OCI-LY3 (cell line): Measurements from ENCODE around the gene NDUFA7.
A peak's percentile ranks its signal among the peaks of the same experiment; 100 is the strongest.
"Not testable (repeated sequence)": the region's sequence is repeated elsewhere in the genome, so short reads cannot be mapped to it uniquely, and the experiment has no call there.

Experiments
- H2AFZ ChIP-seq: fragments of 200-600, 300-600 bp; shearing (Covaris generic); 2 replicates; pipeline ENCODE4 v1.6.0; 2014; ENCODE audit warnings: antibody characterized with exemption, low read depth, low read length
- H3K27ac ChIP-seq: fragments of 200-600, 300-600 bp; sonication (generic); 2 replicates; pipeline ENCODE4 v1.5.1; 2014; ENCODE audit warnings: mild to moderate bottlenecking, low read length, moderate library complexity, mixed read lengths
- H3K27me3 ChIP-seq: fragments of 200-600, 300-600 bp; sonication (generic); 2 replicates; pipeline ENCODE4 v1.6.1; 2014; ENCODE audit warnings: low read depth, low read length, mixed read lengths
- H3K36me3 ChIP-seq: fragments of 200-600, 300-600 bp; sonication (generic); replicated peaks from 2 replicates; pipeline ENCODE3; 2014; ENCODE audit warnings: low read depth, low read length, mixed read lengths
- H3K4me1 ChIP-seq: fragments of 300-600, 200-600 bp; sonication (generic); 2 replicates; pipeline ENCODE4 v1.6.1; 2014; ENCODE audit warnings: low read length, mixed read lengths
- H3K4me2 ChIP-seq: fragments of 200-600, 300-600 bp; sonication (generic); 2 replicates; pipeline ENCODE4 v1.6.1; 2014; ENCODE audit warnings: low read length, mixed read lengths
- H3K4me3 ChIP-seq: fragments of 300-600, 200-600 bp; sonication (generic); 2 replicates; pipeline ENCODE4 v1.5.1; 2014; ENCODE audit warnings: antibody characterized with exemption, mild to moderate bottlenecking, low read length, moderate library complexity
- H3K79me2 ChIP-seq: fragments of 300-600, 200-600 bp; shearing (Covaris generic); 2 replicates; pipeline ENCODE4 v1.6.1; 2014; ENCODE audit warnings: mild to moderate bottlenecking, low read length, mixed read lengths
- H3K9ac ChIP-seq: fragments of 300-600, 200-600 bp; shearing (Covaris generic); 2 replicates; pipeline ENCODE4 v1.6.0; 2014; ENCODE audit warnings: mild to moderate bottlenecking, low read length, moderate library complexity
- H3K9me3 ChIP-seq: fragments of 200-600, 300-600 bp; shearing (Covaris generic); 2 replicates; pipeline ENCODE4 v1.6.1; 2014; ENCODE audit warnings: low read length, mixed read lengths; ENCODE audit not compliant: insufficient read depth
- H4K20me1 ChIP-seq: fragments of 200-600, 300-600 bp; sonication (generic); 2 replicates; pipeline ENCODE4 v1.6.1; 2016; ENCODE audit warnings: low read length, mixed read lengths; ENCODE audit not compliant: insufficient read depth
- CTCF ChIP-seq: fragments of 200-600, 300-600 bp; sonication (generic); IDR thresholded peaks from 2 replicates; pipeline ENCODE4 v1.5.1; 2014; ENCODE audit warnings: antibody characterized with exemption, low read length, low read depth
- EZH2phosphoT487 ChIP-seq: fragments of 200-600 bp; shearing (Covaris generic); IDR thresholded peaks from 2 replicates; pipeline ENCODE4 v1.6.1; 2018; ENCODE audit warnings: antibody characterized with exemption, mixed run types, low read depth

Gene NDUFA7

GRCh38 chr19:8269724-8270123 is 51.5 kb downstream of the NDUFA7 start:
- Histone ChIP-seq H2AFZ (peak overlapping the region; percentile 80), H3K4me1 (peaks cover 9% of the 10 kb centered on the region), H3K27me3 (no peaks in the 10 kb centered on the region), H3K27ac (peak overlapping the region; percentile 43; the same call in 1 of the 2 replicates), H3K36me3 (no peaks in the 10 kb centered on the region), H4K20me1 (no peaks in the 10 kb centered on the region), H3K9me3 (no peaks in the 10 kb centered on the region), H3K4me2 (peak overlapping the region; percentile 91), H3K4me3 (peak overlapping the region; percentile 77), H3K79me2 (no peaks in the 10 kb centered on the region), H3K9ac (peak overlapping the region; percentile 46; the same call in 1 of the 2 replicates)
- TF ChIP-seq CTCF, result no peak
- no peak for TF ChIP-seq EZH2phosphoT487

- no peak overlapping the region for H3K4me3 ChIP-seq
- TF ChIP-seq CTCF, result no peak
- TF ChIP-seq EZH2phosphoT487, result no peak
- H4K20me1 ChIP-seq, result no peaks in the 10 kb centered on the region
- H3K4me1 ChIP-seq, result peaks cover 9% of the 10 kb centered on the region
- H3K9me3 ChIP-seq, result no peaks in the 10 kb centered on the region
- H3K79me2 ChIP-seq, result no peaks in the 10 kb centered on the region
- no peaks in the 10 kb centered on the region for H3K36me3 ChIP-seq
- no peak overlapping the region for H2AFZ ChIP-seq
- H3K4me2 ChIP-seq, result no peak overlapping the region
- H3K9ac ChIP-seq, result no peak overlapping the region
- H3K27ac ChIP-seq, result no peak overlapping the region
- no peaks in the 10 kb centered on the region for H3K27me3 ChIP-seq
These were observed 55.3 kb downstream of the NDUFA7 start for GRCh38 chr19:8265872-8266271.

GRCh38 chr19:8264248-8264647 is 56.9 kb downstream of the NDUFA7 start:
- H2AFZ ChIP-seq, H3K27ac ChIP-seq, H3K9ac ChIP-seq, H3K4me3 ChIP-seq, H4K20me1 ChIP-seq, H3K4me2 ChIP-seq, H3K27me3 ChIP-seq, H3K9me3 ChIP-seq, H3K79me2 ChIP-seq, H3K36me3 ChIP-seq, H3K4me1 ChIP-seq: not testable (repeated sequence)

- H3K27ac ChIP-seq, result no peak overlapping the region
These were observed 58.7 kb downstream of the NDUFA7 start for GRCh38 chr19:8262431-8262830.

More at GRCh38 chr19:8262431-8262830, 58.7 kb downstream of the NDUFA7 start:
- no peak overlapping the region for H3K4me2 ChIP-seq
- H3K9ac ChIP-seq, result no peak overlapping the region
- no peak overlapping the region for H3K4me3 ChIP-seq
- TF ChIP-seq EZH2phosphoT487 (no peak), CTCF (no peak)
- no peaks in the 10 kb centered on the region for H3K36me3 ChIP-seq
- H3K27me3 ChIP-seq, result no peaks in the 10 kb centered on the region
- no peaks in the 10 kb centered on the region for H3K9me3 ChIP-seq
- H3K4me1 ChIP-seq, result no peaks in the 10 kb centered on the region
- no peak overlapping the region for H2AFZ ChIP-seq
- H3K79me2 ChIP-seq, result no peaks in the 10 kb centered on the region
- no peaks in the 10 kb centered on the region for H4K20me1 ChIP-seq
